K562 (cell line): ENCODE results near the gene RBPJL.

Experiments
- ATF1 ChIP-seq, 2 experiments: fragments of 450-650 bp in 1 of 2; IDR thresholded peaks; 2 replicates each; pipeline ENCODE4 v1.6.1; 2016; ENCODE audit warnings: missing compliant biosample characterization in 1 of 2, missing genetic modification characterization in 1 of 2
- FOXP1 ChIP-seq: sonication (generic); formaldehyde crosslinking; IDR thresholded peaks from 2 replicates; pipeline ENCODE4 v1.8.0; 2022; ENCODE audit warnings: mild to moderate bottlenecking, missing genetic modification reagents
- HDGF ChIP-seq: fragments of 450-650 bp; IDR thresholded peaks from 2 replicates; pipeline ENCODE4 v1.6.1; 2016
- JUND ChIP-seq, 2 experiments: IDR thresholded peaks; 2 replicates in 1 of 2; 3 replicates in 1 of 2; pipeline ENCODE4 v1.6.1; 2011; ENCODE audit warnings: borderline replicate concordance in 2 of 2, low read depth in 2 of 2, low read length in 2 of 2, improper control_type of control experiment in 1 of 2, missing biosample characterization in 1 of 2, missing genetic modification characterization in 1 of 2, missing genetic modification reagents in 1 of 2
- MEF2A ChIP-seq: IDR thresholded peaks from 2 replicates; pipeline ENCODE4 v1.6.1; 2011; ENCODE audit warnings: low read depth, mild to moderate bottlenecking, low read length, moderate library complexity; ENCODE audit not compliant: control insufficient read depth
- NFYB ChIP-seq: IDR thresholded peaks from 2 replicates; pipeline ENCODE4 v1.6.1; 2011; ENCODE audit warnings: mild to moderate bottlenecking, moderate library complexity; ENCODE audit not compliant: insufficient read length; ENCODE audit errors: extremely low read depth
- ZFP36 ChIP-seq: fragments of 150-350 bp; IDR thresholded peaks from 2 replicates; pipeline ENCODE4 v1.6.1; 2018; ENCODE audit warnings: low read length, low read depth; ENCODE audit not compliant: partially characterized antibody
- ZNF121 ChIP-seq: sonication (generic); formaldehyde crosslinking; conservative IDR thresholded peaks from 2 replicates; pipeline ENCODE4 v1.8.0; 2022; ENCODE audit warnings: missing genetic modification reagents
- ZNF766 ChIP-seq: fragments of 200-800 bp; sonication (Bioruptor generic); conservative IDR thresholded peaks from 2 replicates; pipeline ENCODE4 v1.6.1; 2016; ENCODE audit warnings: missing genetic modification characterization, missing compliant biosample characterization

DNA sequence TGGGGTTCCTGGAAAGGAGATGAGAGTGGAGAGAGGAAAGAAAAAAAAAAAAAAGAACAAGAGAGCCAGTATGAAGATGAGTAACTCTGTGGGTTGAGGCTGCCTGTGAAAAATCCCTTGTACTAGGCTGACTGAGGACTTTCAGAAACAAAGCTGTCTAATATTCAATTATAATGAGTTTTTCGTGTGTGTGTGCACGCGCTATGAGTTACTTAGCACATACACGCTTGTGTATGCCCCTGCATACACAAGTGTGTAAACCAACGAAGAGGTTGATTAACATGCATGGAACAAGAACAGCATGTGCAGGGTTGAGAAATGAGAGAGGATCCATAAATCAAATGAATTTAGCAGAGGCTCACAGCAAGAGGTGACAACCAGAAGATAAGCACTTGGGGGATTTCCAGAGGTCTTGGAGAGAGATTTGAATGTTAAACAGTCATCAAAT lies 4.8 kb upstream of the RBPJL start:
- no peak for TF ChIP-seq JUND (IDR thresholded peaks at IDR 0.05; ENCODE audit: borderline replicate concordance, low read depth, low read length)
- TF ChIP-seq JUND (tag; IDR thresholded peaks at IDR 0.05; ENCODE audit: borderline replicate concordance, low read depth, low read length): no peak
- TF ChIP-seq HDGF: no peak
- no peak for TF ChIP-seq ZFP36
- TF ChIP-seq NFYB: no peak
- no peak for TF ChIP-seq ATF1 (CRISPR knock-in tag; IDR thresholded peaks at IDR 0.05)
- TF ChIP-seq ATF1 (tag; IDR thresholded peaks at IDR 0.05): no peak
- TF ChIP-seq FOXP1 (CRISPR knock-in tag): no peak
- no peak for TF ChIP-seq ZNF766 (CRISPR knock-in tag)
- no peak for TF ChIP-seq MEF2A
- no peak for TF ChIP-seq ZNF121
